Ishikawa (cell line): ENCODE results near the gene MFNG.

Source experiments
- EP300 ChIP-seq: IDR thresholded peaks from 2 replicates; pipeline ENCODE4 v1.6.1; 2012; ENCODE audit warnings: borderline replicate concordance
- MAX ChIP-seq: IDR thresholded peaks from 2 replicates; pipeline ENCODE4 v1.6.1; 2012
- RAD21 ChIP-seq: IDR thresholded peaks from 2 replicates; pipeline ENCODE4 v1.6.1; 2012; ENCODE audit warnings: low read depth
- REST ChIP-seq: IDR thresholded peaks from 2 replicates; pipeline ENCODE4 v1.6.1; 2012; ENCODE audit warnings: low read depth, mild to moderate bottlenecking
- TAF1 ChIP-seq: IDR thresholded peaks from 2 replicates; pipeline ENCODE4 v1.6.1; 2012; ENCODE audit warnings: low read depth, mild to moderate bottlenecking
- TCF12 ChIP-seq: IDR thresholded peaks from 2 replicates; pipeline ENCODE4 v1.6.1; 2012; ENCODE audit warnings: low read depth
- USF1 ChIP-seq: IDR thresholded peaks from 2 replicates; pipeline ENCODE4 v1.6.1; 2012
- YY1 ChIP-seq: IDR thresholded peaks from 2 replicates; pipeline ENCODE4 v1.6.1; 2012; ENCODE audit warnings: low read depth

GRCh38 chr22:37472418-37473006 is 13.7 kb downstream of the MFNG start:
- TF ChIP-seq RAD21 (peak; percentile 68), EP300 (no peak), MAX (no peak), USF1 (no peak), YY1 (no peak), REST (no peak), TCF12 (no peak), TAF1 (no peak)
